Adrenal gland (tissue), 5 donors: Measurements from ENCODE around the gene KRTAP5-6.

ENCODE experiments used
- CTCF ChIP-seq, 6 experiments: fragments of 450-650 bp in 4 of 6; fragments of 200-600 bp in 2 of 6; sonication (generic) in 1 of 6; IDR thresholded peaks; 1 replicate in 5 of 6; 2 replicates in 1 of 6; pipeline versions ENCODE4 v1.5.1 to v1.8.0; 2016 to 2021; ENCODE audit warnings: antibody characterized with exemption in 6 of 6, mild to moderate bottlenecking in 2 of 6, moderate library complexity in 1 of 6
- POLR2A ChIP-seq, 2 donors: fragments of 450-650 bp; IDR thresholded peaks; one replicate each; pipeline ENCODE4 v1.6.1; 2017; ENCODE audit warnings: antibody characterized with exemption in 2 of 2, mild to moderate bottlenecking in 2 of 2, moderate library complexity in 1 of 2
- donor health status: DM: no; HTN: no; CAD: no.

DNA sequence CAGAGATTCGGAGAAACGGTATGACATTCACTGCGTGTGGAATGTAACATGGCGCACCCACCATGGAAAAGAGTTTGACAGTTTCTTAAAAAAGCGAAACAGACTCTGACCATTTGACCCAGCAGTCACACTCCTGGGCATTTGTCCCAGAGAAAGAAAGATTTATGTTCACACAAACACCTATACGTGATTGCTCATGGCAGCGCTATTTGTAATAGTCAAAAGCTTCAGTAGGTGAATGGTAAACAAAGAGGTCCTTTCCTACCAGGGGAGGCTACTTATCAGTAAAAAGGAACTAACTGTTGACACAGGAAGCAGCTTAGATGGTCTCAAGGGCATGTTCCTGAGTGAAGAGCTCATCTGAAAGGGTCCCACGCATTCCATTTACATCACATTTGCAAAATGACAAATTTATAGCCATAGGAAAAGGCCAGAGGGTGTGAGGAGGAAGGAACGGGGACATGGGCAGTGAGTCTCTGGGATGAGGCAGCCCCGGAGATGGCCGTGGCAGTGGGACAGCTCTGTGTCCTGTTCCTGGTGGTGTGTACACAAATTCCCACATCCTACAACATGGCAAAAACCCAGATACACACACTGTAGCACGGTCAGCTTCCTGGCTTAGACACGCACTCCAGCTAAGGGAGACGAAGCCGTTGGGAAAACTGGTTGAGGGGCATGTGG, 14.6 kb upstream of the KRTAP5-6 start:
- TF ChIP-seq CTCF (IDR thresholded peaks at IDR 0.05) (no peak), POLR2A (IDR thresholded peaks at IDR 0.05) (no peak)
